ENCODE data around the gene METRNL. TPM values are rescaled to one million over a fixed set of nuclear protein-coding genes. Genes with fewer than 3 reads are reported as not detected.
A peak's percentile ranks its signal among the peaks of the same experiment; 100 is the strongest.

Gene METRNL
- total and polyA plus RNA-seq, 2 experiments from 2014 or later: 30.0 to 44.1 TPM

DNA sequence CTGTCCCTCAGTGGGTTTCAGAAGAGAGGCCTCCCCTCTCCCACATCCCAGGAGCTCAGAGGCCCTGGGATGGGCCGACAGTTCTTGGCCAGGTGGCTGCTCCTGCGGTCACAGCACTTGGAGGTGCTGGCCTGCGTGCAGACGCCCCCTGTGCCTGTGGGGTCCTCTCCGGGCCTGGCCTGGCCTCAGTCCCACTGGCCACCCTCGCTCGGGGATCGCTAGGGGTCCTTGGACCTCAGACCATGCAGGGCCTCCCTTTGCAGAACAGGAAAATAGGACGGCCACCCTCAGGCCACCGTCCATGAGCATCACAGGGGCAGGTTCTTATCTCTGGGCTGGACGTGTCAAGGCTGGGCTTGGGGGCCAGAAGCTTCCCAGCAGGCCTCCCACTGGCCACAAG lies 30.0 kb downstream of the METRNL start:
- TF ChIP-seq, protein P1, sequence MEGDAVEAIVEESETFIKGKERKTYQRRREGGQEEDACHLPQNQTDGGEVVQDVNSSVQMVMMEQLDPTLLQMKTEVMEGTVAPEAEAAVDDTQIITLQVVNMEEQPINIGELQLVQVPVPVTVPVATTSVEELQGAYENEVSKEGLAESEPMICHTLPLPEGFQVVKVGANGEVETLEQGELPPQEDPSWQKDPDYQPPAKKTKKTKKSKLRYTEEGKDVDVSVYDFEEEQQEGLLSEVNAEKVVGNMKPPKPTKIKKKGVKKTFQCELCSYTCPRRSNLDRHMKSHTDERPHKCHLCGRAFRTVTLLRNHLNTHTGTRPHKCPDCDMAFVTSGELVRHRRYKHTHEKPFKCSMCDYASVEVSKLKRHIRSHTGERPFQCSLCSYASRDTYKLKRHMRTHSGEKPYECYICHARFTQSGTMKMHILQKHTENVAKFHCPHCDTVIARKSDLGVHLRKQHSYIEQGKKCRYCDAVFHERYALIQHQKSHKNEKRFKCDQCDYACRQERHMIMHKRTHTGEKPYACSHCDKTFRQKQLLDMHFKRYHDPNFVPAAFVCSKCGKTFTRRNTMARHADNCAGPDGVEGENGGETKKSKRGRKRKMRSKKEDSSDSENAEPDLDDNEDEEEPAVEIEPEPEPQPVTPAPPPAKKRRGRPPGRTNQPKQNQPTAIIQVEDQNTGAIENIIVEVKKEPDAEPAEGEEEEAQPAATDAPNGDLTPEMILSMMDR (IDR thresholded peaks at IDR 0.05; ENCODE audit: low read depth, low read length): no peak
- H3K36me3 ChIP-seq: no peaks in the 10 kb centered on the region
- no peaks in the 10 kb centered on the region for H3K27me3 ChIP-seq
- no peak overlapping the region for H3K27ac ChIP-seq
- H3K4me3 ChIP-seq: no peak overlapping the region
- no peaks in the 10 kb centered on the region for H3K9me3 ChIP-seq (ENCODE audit: low read depth)
- no peak for DNase-seq (ENCODE audit: low read depth in 1 of 2, low spot score in 1 of 2)
- H3K4me1 ChIP-seq (ENCODE audit: low read depth): peaks cover 5% of the 10 kb centered on the region

DNA sequence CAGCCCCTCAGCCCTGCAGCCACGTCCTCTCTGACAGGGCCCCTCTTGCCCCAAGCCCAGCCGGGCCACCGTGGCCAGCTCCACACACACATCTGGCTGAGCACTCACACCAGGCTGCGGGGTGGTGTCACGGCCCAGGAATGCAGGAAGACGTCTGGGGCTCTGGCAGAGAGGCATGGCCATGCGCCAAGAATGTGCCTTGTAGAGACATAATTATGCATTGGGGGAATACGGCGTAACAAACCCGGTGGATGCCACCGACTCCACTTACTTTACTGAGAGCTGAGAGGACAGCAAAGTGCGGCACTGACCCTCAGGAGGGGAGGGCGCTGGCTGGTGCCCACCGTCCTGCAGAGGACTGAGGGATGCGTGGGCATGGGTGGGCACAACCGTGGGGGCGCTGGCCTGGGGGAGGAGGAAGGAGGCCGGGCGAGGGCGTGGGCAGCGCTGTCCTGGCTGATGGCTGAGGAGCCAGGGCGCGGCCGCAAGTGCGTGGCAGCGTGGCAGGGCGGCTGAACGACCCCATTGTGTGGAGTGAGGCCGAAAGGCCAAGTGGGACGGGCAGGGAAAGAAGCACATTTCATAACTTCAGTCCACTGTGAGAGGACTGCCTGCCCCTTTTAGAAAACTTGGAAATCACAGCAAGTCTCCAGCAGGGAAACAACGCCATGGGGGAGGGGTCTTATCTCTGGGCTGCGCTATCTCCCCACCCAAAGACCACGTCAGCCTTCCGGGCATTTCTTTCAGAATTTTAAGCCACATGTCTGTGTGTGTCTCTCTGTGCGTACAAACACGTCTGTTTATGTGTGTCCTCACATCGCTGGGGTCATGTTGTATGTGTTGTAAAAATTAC lies 30.6 kb downstream of the METRNL start:
- DNase-seq (ENCODE audit: low read depth in 1 of 2, low spot score in 1 of 2): peak; percentile 73 to 98
- no peak overlapping the region for H3K4me3 ChIP-seq
- H3K9me3 ChIP-seq (ENCODE audit: low read depth): no peaks in the 10 kb centered on the region
- TF ChIP-seq, protein P1 (IDR thresholded peaks at IDR 0.05; ENCODE audit: low read depth, low read length): no peak
- peaks cover 5% of the 10 kb centered on the region for H3K4me1 ChIP-seq (ENCODE audit: low read depth)
- H3K36me3 ChIP-seq: no peaks in the 10 kb centered on the region
- no peak overlapping the region for H3K27ac ChIP-seq
- H3K27me3 ChIP-seq: no peaks in the 10 kb centered on the region

DNA sequence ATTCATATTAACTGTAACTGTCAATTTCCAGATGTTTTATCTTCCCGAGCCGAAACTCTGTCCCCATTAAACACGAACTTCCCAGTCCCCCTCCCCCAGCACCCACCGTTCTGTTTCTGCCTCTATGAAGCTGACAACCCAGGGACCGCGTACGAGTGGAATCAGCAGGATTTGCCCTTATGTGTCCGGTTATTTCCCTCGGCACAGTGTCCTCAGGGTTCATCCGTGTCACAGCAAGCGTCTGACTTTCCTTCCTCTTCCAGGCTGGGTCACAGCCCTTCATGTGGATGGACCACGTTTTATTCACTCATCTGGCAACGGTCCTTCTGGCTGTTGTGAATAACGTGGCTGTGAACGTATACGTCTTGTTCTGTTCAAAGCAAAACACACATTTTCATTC lies 31.3 kb downstream of the METRNL start:
- Histone ChIP-seq H3K27me3 (no peaks in the 10 kb centered on the region), H3K4me3 (no peak overlapping the region), H3K4me1 (ENCODE audit: low read depth) (peaks cover 5% of the 10 kb centered on the region), H3K27ac (no peak overlapping the region), H3K36me3 (no peaks in the 10 kb centered on the region), H3K9me3 (ENCODE audit: low read depth) (no peaks in the 10 kb centered on the region)
- TF ChIP-seq, protein P1 (IDR thresholded peaks at IDR 0.05; ENCODE audit: low read depth, low read length): no peak
- DNase-seq (ENCODE audit: low read depth in 1 of 2, low spot score in 1 of 2): peak in 1 of 2 donors; percentile 64

DNA sequence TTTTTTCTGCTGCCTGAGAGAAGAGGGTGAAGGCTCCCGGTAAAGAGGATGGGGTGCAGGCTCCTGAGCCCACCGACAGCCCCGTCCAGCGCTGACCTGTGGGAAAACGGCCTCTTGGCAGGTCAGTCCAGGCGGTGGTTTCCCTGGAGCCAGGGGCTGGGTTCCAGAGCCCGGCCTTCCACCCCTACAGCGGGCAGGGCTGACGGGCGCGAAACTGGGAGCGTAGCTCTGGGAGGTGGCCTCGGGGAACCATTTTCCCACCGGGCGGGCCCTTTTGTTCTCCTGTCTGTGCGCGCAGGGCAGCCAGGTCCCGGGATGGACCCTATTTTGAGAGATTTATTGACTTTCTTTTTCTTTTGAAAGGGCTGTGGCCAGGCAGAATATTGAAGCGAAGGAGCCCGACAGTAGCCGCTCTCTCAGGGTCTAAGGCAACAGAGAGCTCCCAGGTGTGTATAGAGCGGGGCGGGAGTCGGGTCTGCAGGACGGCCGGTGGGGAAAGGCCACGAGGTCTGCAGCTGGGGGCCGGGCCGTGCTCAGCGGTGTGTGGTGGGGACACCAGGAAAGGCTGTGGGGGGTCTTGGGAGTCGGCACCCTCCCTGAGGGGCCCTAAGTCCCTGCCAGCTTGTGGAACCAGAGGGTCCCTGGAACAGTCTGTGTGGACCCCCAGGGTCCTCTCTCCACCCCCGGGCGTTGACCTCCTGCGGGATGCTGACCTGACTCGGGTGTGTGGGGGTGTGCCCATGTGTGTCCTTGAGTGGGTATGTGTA lies 32.3 kb downstream of the METRNL start:
- no peaks in the 10 kb centered on the region for H3K27me3 ChIP-seq
- TF ChIP-seq, protein P1 (IDR thresholded peaks at IDR 0.05; ENCODE audit: low read depth, low read length): no peak
- no peaks in the 10 kb centered on the region for H3K9me3 ChIP-seq (ENCODE audit: low read depth)
- peaks cover 5% of the 10 kb centered on the region for H3K4me1 ChIP-seq (ENCODE audit: low read depth)
- no peak overlapping the region for H3K4me3 ChIP-seq
- no peak for DNase-seq (ENCODE audit: low read depth in 1 of 2, low spot score in 1 of 2)
- H3K36me3 ChIP-seq: no peaks in the 10 kb centered on the region
- no peak overlapping the region for H3K27ac ChIP-seq

DNA sequence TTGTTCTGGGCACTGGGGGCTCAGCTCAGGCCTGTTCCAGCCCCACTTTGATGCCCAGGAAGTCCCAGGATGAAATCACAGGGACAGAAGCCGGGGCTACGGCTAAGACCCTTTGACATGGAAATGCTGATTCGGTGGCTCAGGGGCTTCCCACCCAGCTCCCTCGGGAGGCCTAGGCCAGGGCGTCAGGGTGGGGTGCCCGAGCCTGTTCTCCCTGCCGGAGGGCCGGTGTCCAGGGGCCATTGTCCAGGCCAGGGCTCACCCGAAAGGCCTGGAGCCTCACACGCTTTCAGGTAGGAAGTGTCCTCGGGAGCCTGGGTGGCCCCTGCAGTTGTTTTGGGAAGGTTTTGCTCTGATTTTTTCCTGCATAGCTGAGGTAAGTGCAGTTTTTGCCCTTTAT lies 34.0 kb downstream of the METRNL start:
- H3K4me1 ChIP-seq (ENCODE audit: low read depth): peaks cover 5% of the 10 kb centered on the region
- H3K4me3 ChIP-seq: no peak overlapping the region
- no peak overlapping the region for H3K27ac ChIP-seq
- H3K9me3 ChIP-seq (ENCODE audit: low read depth): no peaks in the 10 kb centered on the region
- H3K36me3 ChIP-seq: no peaks in the 10 kb centered on the region
- peaks cover 6% of the 10 kb centered on the region for H3K27me3 ChIP-seq
- TF ChIP-seq, protein P1 (IDR thresholded peaks at IDR 0.05; ENCODE audit: low read depth, low read length): no peak
- no peak for DNase-seq (ENCODE audit: low read depth in 1 of 2, low spot score in 1 of 2)

Measured in cardiac muscle cell (in vitro differentiated cells and primary cell).